CD4-positive, alpha-beta T cell (primary cell): ENCODE data around the gene ABHD14A. TPM values are rescaled to one million over a fixed set of nuclear protein-coding genes. Genes with fewer than 3 reads are reported as not detected.
A peak's percentile ranks its signal among the peaks of the same experiment; 100 is the strongest.

Experiments
- ATAC-seq: fragments of 200-7000 bp; cut with Tn5 transposase; one replicate; pipeline ENCODE4 v1.10.0; 2022; ENCODE audit warnings: mild to moderate bottlenecking; ENCODE audit not compliant: poor library complexity
- CTCF ChIA-PET: fragments of 350-600 bp; sonication (Branson Sonifier 250); formaldehyde crosslinking; loops from one replicate; lab custom pipeline; 2021; ENCODE audit warnings: antibody characterized with exemption, inconsistent platforms; lab: Charles Lee
- POLR2A ChIA-PET: fragments of 350-600 bp; sonication (Branson Sonifier 250); formaldehyde crosslinking; loops from one replicate; lab custom pipeline; 2021; ENCODE audit warnings: antibody characterized with exemption, inconsistent platforms; lab: Charles Lee
- DNase-seq, 14 experiments: peaks; one replicate each; pipeline ENCODE4 v3.0.0-alpha.2; 2013 to 2020; ENCODE audit warnings: mixed read lengths in 2 of 14
- H3K27ac ChIP-seq, 2 donors: one replicate each; pipeline versions ENCODE4 v1.5.1 to v1.7.0; 2013; ENCODE audit warnings: low read length in 2 of 2, low read depth in 1 of 2, mild to moderate bottlenecking in 1 of 2
- H3K27me3 ChIP-seq, 2 experiments: 1 replicate in 1 of 2; 2 replicates in 1 of 2; pipeline versions ENCODE4 v1.6.1 to v1.7.0; 2013; ENCODE audit warnings: low read length in 2 of 2, control low read depth in 1 of 2, mild to moderate bottlenecking in 1 of 2, moderate library complexity in 1 of 2; ENCODE audit not compliant: insufficient read depth in 2 of 2, control insufficient read depth in 1 of 2
- H3K36me3 ChIP-seq: one replicate; pipeline ENCODE4 v1.6.1; 2013; ENCODE audit warnings: low read length, control low read depth; ENCODE audit not compliant: insufficient read depth
- H3K4me1 ChIP-seq: one replicate; pipeline ENCODE4 v1.6.1; 2013; ENCODE audit warnings: low read length, control low read depth; ENCODE audit not compliant: insufficient read depth
- H3K4me3 ChIP-seq: one replicate; pipeline ENCODE4 v1.5.1; 2013; ENCODE audit warnings: mild to moderate bottlenecking, low read length, moderate library complexity
- H3K9me3 ChIP-seq, 2 experiments: 1 replicate in 1 of 2; 2 replicates in 1 of 2; pipeline versions ENCODE4 v1.6.1 to v1.7.0; 2013; ENCODE audit warnings: low read length in 2 of 2, mild to moderate bottlenecking in 2 of 2, control low read depth in 1 of 2, moderate library complexity in 1 of 2; ENCODE audit not compliant: control insufficient read depth in 1 of 2, insufficient read depth in 1 of 2
- H3K27ac Mint-ChIP-seq: one replicate; pipeline ENCODE4 v1.8.0; 2020; ENCODE audit warnings: mixed read lengths
- H3K27me3 Mint-ChIP-seq: one replicate; pipeline ENCODE4 v1.8.0; 2021; ENCODE audit warnings: mixed read lengths
- H3K36me3 Mint-ChIP-seq: one replicate; pipeline ENCODE4 v1.8.0; 2021; ENCODE audit warnings: low read depth, mixed read lengths
- H3K4me1 Mint-ChIP-seq: one replicate; pipeline ENCODE4 v1.8.0; 2021; ENCODE audit warnings: low read depth, mixed read lengths
- H3K4me3 Mint-ChIP-seq: one replicate; pipeline ENCODE4 v1.8.0; 2020; ENCODE audit warnings: mild to moderate bottlenecking, mixed read lengths
- H3K9me3 Mint-ChIP-seq: one replicate; pipeline ENCODE4 v1.8.0; 2020; ENCODE audit warnings: mixed read lengths
- CTCF ChIP-seq: fragments of 200-600 bp; IDR thresholded peaks from one replicate; pipeline ENCODE4 v1.8.0; 2022; ENCODE audit warnings: antibody characterized with exemption, mild to moderate bottlenecking
- intact Hi-C, 2 experiments: fragments of 100-400 bp; cut with DNase I in 1 of 2; cut with micrococcal nuclease in 1 of 2; formaldehyde crosslinking; loops; one replicate each; pipeline versions ENCODE4 v1.15.1 to v1.9.0; 2023 to 2025; cut with DNase I, micrococcal nuclease
- total RNA-seq, 174 experiments: library from RNA in 2 of 174; stranded (reverse) in 2 of 174; gene quantifications; one replicate each; pipeline ENCODE4 v1.2.3 and lab custom pipeline; 2021 to 2026

The ABHD14A gene
- total RNA-seq, 2 experiments from 2014 or later = 9.5 to 10.6 TPM

GRCh38 chr3:51998774-51999173 lies 23.9 kb downstream of the ABHD14A start:
- Histone ChIP-seq H3K27ac (no peak overlapping the region), H3K4me3 (no peak overlapping the region), H3K27me3 (no peaks in the 10 kb centered on the region), H3K36me3 (peaks cover 14% of the 10 kb centered on the region), H3K4me1 (peaks cover 32% of the 10 kb centered on the region), H3K9me3 (no peaks in the 10 kb centered on the region)
- intact Hi-C loops = loop anchor here in 1 of 2 experiments (5.0 to 10.0 kb wide), 3 partner anchors 289 to 706 kb away; partner anchors contain the start of genes GLT8D1, GLYCTK and SPCS1
- H3K27ac Mint-ChIP-seq = no peak overlapping the region
- H3K27me3 Mint-ChIP-seq = no peaks in the 10 kb centered on the region
- no peak overlapping the region for H3K4me3 Mint-ChIP-seq
- H3K36me3 Mint-ChIP-seq = peaks cover 19% of the 10 kb centered on the region
- peaks cover 29% of the 10 kb centered on the region for H3K4me1 Mint-ChIP-seq
- TF ChIP-seq CTCF = no peak
- no peaks in the 10 kb centered on the region for H3K9me3 Mint-ChIP-seq
- ChIA-PET POLR2A (no interaction called here), CTCF (no interaction called here)
- no peak for DNase-seq
- ATAC-seq = no peak

DNA sequence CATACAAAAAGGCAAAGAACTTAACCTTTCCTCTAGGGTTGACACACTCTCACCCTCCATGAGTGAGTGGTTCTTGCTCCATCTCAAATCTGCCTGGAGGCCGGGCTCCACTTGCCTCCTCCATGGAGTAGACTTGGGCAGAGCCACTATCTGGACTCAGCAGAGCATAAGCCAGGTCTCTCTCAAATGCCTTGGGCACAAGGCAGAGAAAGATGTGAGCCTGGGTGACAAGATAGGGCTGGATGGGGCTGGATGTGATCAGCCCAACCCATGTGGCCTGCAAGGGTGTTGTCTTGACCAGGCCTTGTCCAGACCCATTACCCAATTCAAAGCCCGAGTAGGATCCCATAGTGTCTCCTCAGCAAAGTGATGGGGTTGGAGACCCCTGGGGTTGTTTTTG lies 25.0 kb downstream of the ABHD14A start:
- Histone ChIP-seq H3K36me3 (peaks cover 5% of the 10 kb centered on the region), H3K4me3 (no peak overlapping the region), H3K9me3 (no peaks in the 10 kb centered on the region), H3K27ac (no peak overlapping the region), H3K27me3 (no peaks in the 10 kb centered on the region), H3K4me1 (peaks cover 22% of the 10 kb centered on the region)
- Mint-ChIP-seq H3K36me3 (peaks cover 9% of the 10 kb centered on the region), H3K27ac (no peak overlapping the region), H3K4me1 (peaks cover 18% of the 10 kb centered on the region), H3K4me3 (peak overlapping the region; percentile 39), H3K27me3 (no peaks in the 10 kb centered on the region), H3K9me3 (no peaks in the 10 kb centered on the region)
- intact Hi-C loops = loop anchor here in 1 of 2 experiments (5.0 to 10.0 kb wide), 3 partner anchors 287 to 705 kb away; partner anchors contain the start of genes GLT8D1, GLYCTK and SPCS1
- DNase-seq (no peak), ATAC-seq (no peak)
- no peak for TF ChIP-seq CTCF
- CTCF ChIA-PET = no interaction called here
- POLR2A ChIA-PET = no interaction called here

GRCh38 chr3:52001443-52001974 lies 26.6 kb downstream of the ABHD14A start:
- no peak overlapping the region for H3K27ac ChIP-seq
- no peaks in the 10 kb centered on the region for H3K36me3 Mint-ChIP-seq
- ChIA-PET CTCF (interaction anchor here (0.7 to 2.9 kb wide), 17 partner anchors 11 to 153 kb away, joined by 3 to 30 read pairs (median 5); partner anchors contain the start of genes ABHD14B, ACY1, DUSP7 and PARP3), POLR2A (interaction anchor here (0.9 to 1.9 kb wide), 6 partner anchors 51 to 122 kb away, joined by 3 to 10 read pairs (median 4); partner anchors contain the start of genes DUSP7 and RRP9)
- H3K27ac Mint-ChIP-seq = peak overlapping the region; percentile 20
- H3K4me1 Mint-ChIP-seq = peaks cover 17% of the 10 kb centered on the region
- ATAC-seq = peak; percentile 99
- no peaks in the 10 kb centered on the region for H3K27me3 Mint-ChIP-seq
- peak; percentile 78 to 92 (median 82) for DNase-seq
- no peak overlapping the region for H3K4me3 ChIP-seq
- peak; percentile 96 for TF ChIP-seq CTCF
- no peaks in the 10 kb centered on the region for H3K9me3 Mint-ChIP-seq
- no peaks in the 10 kb centered on the region for H3K9me3 ChIP-seq
- intact Hi-C loops = loop anchor here (1.0 kb wide), 4 partner anchors 122 to 446 kb away; no protein-coding TSS in a partner anchor
- no peaks in the 10 kb centered on the region for H3K27me3 ChIP-seq
- H3K4me1 ChIP-seq = peaks cover 22% of the 10 kb centered on the region
- H3K4me3 Mint-ChIP-seq = peak overlapping the region; percentile 25
- no peaks in the 10 kb centered on the region for H3K36me3 ChIP-seq
